Neuronal stem cell (in vitro differentiated cells): ENCODE data around the gene FAM174B.

Source experiments
- DNase-seq: peaks from one replicate; pipeline ENCODE4 v3.0.0-alpha.2; 2013; ENCODE audit warnings: low spot score
- H2AFZ ChIP-seq: one replicate; pipeline ENCODE4 v1.6.1; 2013; ENCODE audit warnings: mild to moderate bottlenecking, low read length, inconsistent platforms
- H2AK5ac ChIP-seq: 2 replicates; pipeline ENCODE4 v1.6.1; 2013; ENCODE audit warnings: low read depth, mild to moderate bottlenecking, inconsistent platforms, low read length, moderate library complexity, mixed read lengths
- H2BK120ac ChIP-seq: 2 replicates; pipeline ENCODE4 v1.6.1; 2013; ENCODE audit warnings: low read depth, mild to moderate bottlenecking, inconsistent platforms, low read length, moderate library complexity, mixed read lengths
- H2BK12ac ChIP-seq: one replicate; pipeline ENCODE4 v1.6.1; 2013; ENCODE audit warnings: low read length, inconsistent platforms
- H2BK15ac ChIP-seq: 2 replicates; pipeline ENCODE4 v1.6.1; 2013; ENCODE audit warnings: mild to moderate bottlenecking, low read length, inconsistent platforms, mixed read lengths
- H2BK5ac ChIP-seq: one replicate; pipeline ENCODE4 v1.6.1; 2013; ENCODE audit warnings: inconsistent platforms, mild to moderate bottlenecking, low read length, moderate library complexity
- H3K14ac ChIP-seq: one replicate; pipeline ENCODE4 v1.6.1; 2013; ENCODE audit warnings: low read length, inconsistent platforms
- H3K18ac ChIP-seq: 2 replicates; pipeline ENCODE4 v1.6.1; 2013; ENCODE audit warnings: low read length, inconsistent platforms
- H3K23ac ChIP-seq: 2 replicates; pipeline ENCODE4 v1.6.1; 2013; ENCODE audit warnings: low read depth, mild to moderate bottlenecking, mixed read lengths, low read length, inconsistent platforms; ENCODE audit not compliant: poor library complexity
- H3K27ac ChIP-seq: replicated peaks from 3 replicates; pipeline ENCODE4 v1.5.1; 2013; ENCODE audit warnings: low read length, inconsistent platforms
- H3K27me3 ChIP-seq, 3 experiments: 2 replicates each; pipeline ENCODE4 v1.6.1; 2013; ENCODE audit warnings: low read length in 3 of 3, mild to moderate bottlenecking in 2 of 3, inconsistent platforms in 1 of 3, low read depth in 1 of 3, mixed read lengths in 1 of 3, moderate library complexity in 1 of 3; ENCODE audit not compliant: control insufficient read depth in 3 of 3, insufficient read depth in 3 of 3
- H3K36me3 ChIP-seq, 2 donors: replicated peaks in 1 of 2; 2 replicates each; pipeline ENCODE4 v1.6.1; 2013; ENCODE audit warnings: low read length in 2 of 2; ENCODE audit not compliant: control insufficient read depth in 2 of 2, insufficient read depth in 2 of 2
- H3K4ac ChIP-seq: 2 replicates; pipeline ENCODE4 v1.6.1; 2013; ENCODE audit warnings: inconsistent platforms, mild to moderate bottlenecking, low read length, moderate library complexity
- H3K4me1 ChIP-seq, 2 donors: 1 replicate in 1 of 2; 2 replicates in 1 of 2; pipeline ENCODE4 v1.6.1; 2013; ENCODE audit warnings: low read length in 2 of 2, low read depth in 1 of 2; ENCODE audit not compliant: control insufficient read depth in 2 of 2, insufficient read depth in 1 of 2
- H3K4me2 ChIP-seq: one replicate; pipeline ENCODE4 v1.6.1; 2013; ENCODE audit warnings: mild to moderate bottlenecking, low read length, inconsistent platforms; ENCODE audit not compliant: insufficient read depth, poor library complexity, severe bottlenecking
- H3K4me3 ChIP-seq, 2 donors: 2 replicates each; pipeline ENCODE4 v1.5.1; 2013; ENCODE audit warnings: low read length in 2 of 2, mild to moderate bottlenecking in 2 of 2, inconsistent platforms in 1 of 2, moderate library complexity in 1 of 2
- H3K79me1 ChIP-seq: one replicate; pipeline ENCODE4 v1.6.1; 2013; ENCODE audit warnings: low read depth, mild to moderate bottlenecking, inconsistent platforms, low read length, moderate library complexity
- H3K9ac ChIP-seq: one replicate; pipeline ENCODE4 v1.6.1; 2013; ENCODE audit warnings: mild to moderate bottlenecking, low read depth, low read length, inconsistent platforms; ENCODE audit not compliant: poor library complexity
- H3K9me3 ChIP-seq, 2 donors: replicated peaks in 1 of 2; 2 replicates each; pipeline versions ENCODE3 to v1.6.1; 2013; ENCODE audit warnings: low read length in 2 of 2, mild to moderate bottlenecking in 2 of 2, inconsistent platforms in 1 of 2, low read depth in 1 of 2, mixed read lengths in 1 of 2, moderate library complexity in 1 of 2; ENCODE audit not compliant: control insufficient read depth in 2 of 2, insufficient read depth in 1 of 2
- H4K8ac ChIP-seq: one replicate; pipeline ENCODE4 v1.6.1; 2013; ENCODE audit warnings: low read depth, mild to moderate bottlenecking, inconsistent platforms, low read length, moderate library complexity
- H4K91ac ChIP-seq: one replicate; pipeline ENCODE4 v1.6.1; 2013; ENCODE audit warnings: low read length, low read depth, mild to moderate bottlenecking, inconsistent platforms; ENCODE audit not compliant: poor library complexity
- WGBS, 2 donors: extraction: QIAGEN DNeasy Blood & Tissue Kit; methylation state at CpG; one replicate each; pipeline ENCODE4 v1.1.7; 2013; ENCODE audit warnings: missing lambda C conversion rate in 2 of 2, mixed read lengths in 1 of 2; ENCODE audit not compliant: insufficient read length in 2 of 2, insufficient replicate concordance in 1 of 2; ENCODE audit errors: extremely low coverage in 2 of 2; 5-methylcytosine and 5-hydroxymethylcytosine counted together

FAM174B gene

GRCh38 chr15:92666780-92667179 is 11.2 kb upstream of the FAM174B start:
- no peak overlapping the region for H4K8ac ChIP-seq
- peak overlapping the region; percentile 7 for H2BK15ac ChIP-seq
- no peaks in the 10 kb centered on the region for H3K79me1 ChIP-seq
- H3K9ac ChIP-seq = no peak overlapping the region
- H3K36me3 ChIP-seq = no peaks in the 10 kb centered on the region
- H3K27ac ChIP-seq = no peak overlapping the region
- H3K9me3 ChIP-seq = no peaks in the 10 kb centered on the region
- H2BK120ac ChIP-seq = no peak overlapping the region
- H3K23ac ChIP-seq = peak overlapping the region; percentile 31
- H3K4ac ChIP-seq = no peak overlapping the region
- no peak for DNase-seq
- H3K27me3 ChIP-seq = peaks cover 0 to 7% (median 0%) of the 10 kb centered on the region in 3 experiments
- no peak overlapping the region for H2AK5ac ChIP-seq
- H4K91ac ChIP-seq = no peak overlapping the region
- no peak overlapping the region for H2AFZ ChIP-seq
- no peak overlapping the region for H3K14ac ChIP-seq
- H3K4me1 ChIP-seq = peaks cover 4 to 11% of the 10 kb centered on the region in 2 donors
- H3K18ac ChIP-seq = no peak overlapping the region
- no peak overlapping the region for H3K4me3 ChIP-seq
- no peak overlapping the region for H2BK5ac ChIP-seq
- no CpG with 5 or more reads among the region's 10 CpGs for WGBS, 2 donors
- no peak overlapping the region for H3K4me2 ChIP-seq
- H2BK12ac ChIP-seq = no peak overlapping the region

GRCh38 chr15:92665100-92665555 is 9.6 kb upstream of the FAM174B start:
- no peaks in the 10 kb centered on the region for H3K79me1 ChIP-seq
- H2BK5ac ChIP-seq = no peak overlapping the region
- no peak overlapping the region for H4K91ac ChIP-seq
- H2BK15ac ChIP-seq = no peak overlapping the region
- no peak overlapping the region for H3K4me2 ChIP-seq
- no peak overlapping the region for H2AK5ac ChIP-seq
- H3K4ac ChIP-seq = no peak overlapping the region
- H3K4me3 ChIP-seq = no peak overlapping the region
- peak overlapping the region; percentile 34 for H3K18ac ChIP-seq
- no peak overlapping the region for H2BK120ac ChIP-seq
- no peaks in the 10 kb centered on the region for H3K36me3 ChIP-seq
- peaks cover 0 to 7% (median 0%) of the 10 kb centered on the region in 3 experiments for H3K27me3 ChIP-seq
- H3K27ac ChIP-seq = no peak overlapping the region
- H3K14ac ChIP-seq = no peak overlapping the region
- H3K9ac ChIP-seq = no peak overlapping the region
- H3K9me3 ChIP-seq = no peaks in the 10 kb centered on the region
- peak overlapping the region; percentile 72 for H2AFZ ChIP-seq
- DNase-seq = no peak
- no peak overlapping the region for H3K23ac ChIP-seq
- no CpG with 5 or more reads among the region's 10 CpGs for WGBS, 2 donors
- H4K8ac ChIP-seq = no peak overlapping the region
- H2BK12ac ChIP-seq = no peak overlapping the region
- H3K4me1 ChIP-seq = peaks cover 4 to 11% of the 10 kb centered on the region in 2 donors

- no peak overlapping the region for H2BK12ac ChIP-seq
- no peak overlapping the region for H3K27ac ChIP-seq
- peak overlapping the region; percentile 5 for H2AFZ ChIP-seq
- H3K4me1 ChIP-seq = peaks cover 4 to 8% of the 10 kb centered on the region in 2 donors
- no peaks in the 10 kb centered on the region for H3K9me3 ChIP-seq
- H3K79me1 ChIP-seq = no peaks in the 10 kb centered on the region
- H2AK5ac ChIP-seq = no peak overlapping the region
- H3K36me3 ChIP-seq = no peaks in the 10 kb centered on the region
- no peak overlapping the region for H3K4ac ChIP-seq
- H3K14ac ChIP-seq = no peak overlapping the region
- H2BK15ac ChIP-seq = no peak overlapping the region
- DNase-seq = no peak
- WGBS, 2 donors = no CpG with 5 or more reads among the region's 12 CpGs
- H3K18ac ChIP-seq = peak overlapping the region; percentile 31
- no peak overlapping the region for H3K9ac ChIP-seq
- no peak overlapping the region for H3K23ac ChIP-seq
- H3K27me3 ChIP-seq = peaks cover 0 to 7% (median 0%) of the 10 kb centered on the region in 3 experiments
- no peak overlapping the region for H4K91ac ChIP-seq
- no peak overlapping the region for H4K8ac ChIP-seq
- H2BK120ac ChIP-seq = no peak overlapping the region
- H3K4me3 ChIP-seq = no peak overlapping the region
- H2BK5ac ChIP-seq = no peak overlapping the region
- no peak overlapping the region for H3K4me2 ChIP-seq
Observed at GRCh38 chr15:92664178-92664900, 8.8 kb upstream of the FAM174B start.

GRCh38 chr15:92663250-92663951 is 7.8 kb upstream of the FAM174B start:
- no peak overlapping the region for H2AFZ ChIP-seq
- no peak overlapping the region for H3K4ac ChIP-seq
- no peak overlapping the region for H4K91ac ChIP-seq
- H3K27ac ChIP-seq = no peak overlapping the region
- no peak overlapping the region for H4K8ac ChIP-seq
- no peak overlapping the region for H3K18ac ChIP-seq
- no peak overlapping the region for H2BK5ac ChIP-seq
- no peaks in the 10 kb centered on the region for H3K36me3 ChIP-seq
- H3K27me3 ChIP-seq = peaks cover 0 to 8% (median 0%) of the 10 kb centered on the region in 3 experiments
- DNase-seq = no peak
- peaks cover 4 to 6% of the 10 kb centered on the region in 2 donors for H3K4me1 ChIP-seq
- WGBS, 2 donors = no CpG with 5 or more reads among the region's 13 CpGs
- H3K23ac ChIP-seq = no peak overlapping the region
- no peak overlapping the region for H3K9ac ChIP-seq
- no peaks in the 10 kb centered on the region for H3K9me3 ChIP-seq
- no peak overlapping the region for H2BK120ac ChIP-seq
- H3K14ac ChIP-seq = peak overlapping the region; percentile 23
- no peak overlapping the region for H2AK5ac ChIP-seq
- no peak overlapping the region for H2BK15ac ChIP-seq
- no peak overlapping the region for H3K4me3 ChIP-seq
- no peak overlapping the region for H3K4me2 ChIP-seq
- no peak overlapping the region for H2BK12ac ChIP-seq
- H3K79me1 ChIP-seq = no peaks in the 10 kb centered on the region
